GM19395 (cell line): ENCODE results near the gene SDR9C7.
"Not testable (repeated sequence)": the region's sequence is repeated elsewhere in the genome, so short reads cannot be mapped to it uniquely, and the experiment has no call there.

Experiments
- ATAC-seq: cut with Tn5 transposase; IDR thresholded peaks from one replicate; pipeline ENCODE4 v1.9.1; 2021; ENCODE audit warnings: mild to moderate bottlenecking, moderate library complexity; ENCODE audit not compliant: unreplicated experiment

SDR9C7 gene

GRCh38 chr12:56954057-56954957 lies 20.1 kb upstream of the SDR9C7 start:
- no peak for ATAC-seq

- no peak for ATAC-seq
Measured at GRCh38 chr12:56953314-56953713, 19.1 kb upstream of the SDR9C7 start.

- no peak for ATAC-seq
Measured at GRCh38 chr12:56951582-56952339, 17.6 kb upstream of the SDR9C7 start.

GRCh38 chr12:56948881-56949280 lies 14.7 kb upstream of the SDR9C7 start:
- no peak for ATAC-seq

GRCh38 chr12:56948457-56948777 lies 14.2 kb upstream of the SDR9C7 start:
- no peak for ATAC-seq

GRCh38 chr12:56947633-56948456 lies 13.6 kb upstream of the SDR9C7 start:
- ATAC-seq, result no peak

GRCh38 chr12:56943878-56944277 lies 9.7 kb upstream of the SDR9C7 start:
- no peak for ATAC-seq

GRCh38 chr12:56943374-56943773 lies 9.2 kb upstream of the SDR9C7 start:
- not testable (repeated sequence) for ATAC-seq

- peak; percentile 57 for ATAC-seq
Measured at GRCh38 chr12:56941299-56942017, 7.2 kb upstream of the SDR9C7 start.

- not testable (repeated sequence) for ATAC-seq
Measured at GRCh38 chr12:56940942-56941298, 6.7 kb upstream of the SDR9C7 start.

- no peak for ATAC-seq
Measured at GRCh38 chr12:56935752-56936151, 1.5 kb upstream of the SDR9C7 start.

GRCh38 chr12:56935157-56935556 lies 949 bp upstream of the SDR9C7 start:
- no peak for ATAC-seq

GRCh38 chr12:56932867-56933266 lies 1.3 kb downstream of the SDR9C7 start:
- no peak for ATAC-seq

- ATAC-seq, result no peak
Measured at GRCh38 chr12:56932146-56932545, 2.1 kb downstream of the SDR9C7 start.

- no peak for ATAC-seq
Measured at GRCh38 chr12:56931474-56931978, 2.7 kb downstream of the SDR9C7 start.

GRCh38 chr12:56930241-56930640 lies 4.0 kb downstream of the SDR9C7 start:
- no peak for ATAC-seq

GRCh38 chr12:56929780-56930179 lies 4.4 kb downstream of the SDR9C7 start:
- ATAC-seq, result no peak

- no peak for ATAC-seq
Measured at GRCh38 chr12:56928262-56928661, 5.9 kb downstream of the SDR9C7 start.

GRCh38 chr12:56927281-56927680 lies 6.9 kb downstream of the SDR9C7 start:
- no peak for ATAC-seq

GRCh38 chr12:56922031-56922430 lies 12.2 kb downstream of the SDR9C7 start:
- no peak for ATAC-seq

GRCh38 chr12:56921346-56921745 lies 12.9 kb downstream of the SDR9C7 start:
- ATAC-seq, result no peak
